Erythroblast (primary cell): Measurements from ENCODE around the gene SENP5.

ENCODE experiments used
- GATA1 ChIP-seq: IDR thresholded peaks from 2 replicates; pipeline ENCODE4 v1.6.1; 2011; ENCODE audit warnings: low read depth, mild to moderate bottlenecking, control low read depth, low read length, moderate library complexity
- POLR2A ChIP-seq: IDR thresholded peaks from 2 replicates; pipeline ENCODE4 v1.6.1; 2011; ENCODE audit warnings: mild to moderate bottlenecking, low read length

GRCh38 chr3:196872316-196872715 is 4.6 kb downstream of the SENP5 start:
- TF ChIP-seq POLR2A (no peak), GATA1 (no peak)
